Kidney tubule cell (primary cell): Measurements from ENCODE around the gene FER.
"Not testable (repeated sequence)": the region's sequence is repeated elsewhere in the genome, so short reads cannot be mapped to it uniquely, and the experiment has no call there.

Source experiments
- DNase-seq: peaks from one replicate; pipeline ENCODE4 v3.0.0-alpha.2; 2018; ENCODE audit warnings: low spot score

FER gene

GRCh38 chr5:109038209-109038840 lies 290.6 kb downstream of the FER start:
- DNase-seq: peak; percentile 54

GRCh38 chr5:109041317-109041716 lies 293.6 kb downstream of the FER start:
- DNase-seq: no peak

GRCh38 chr5:109045710-109046109 lies 298.0 kb downstream of the FER start:
- DNase-seq: no peak

GRCh38 chr5:109049565-109049964 lies 301.9 kb downstream of the FER start:
- no peak for DNase-seq

GRCh38 chr5:109050321-109050720 lies 302.6 kb downstream of the FER start:
- DNase-seq: not testable (repeated sequence)

GRCh38 chr5:109052216-109052615 lies 304.5 kb downstream of the FER start:
- not testable (repeated sequence) for DNase-seq

GRCh38 chr5:109053995-109054417 lies 306.3 kb downstream of the FER start:
- no peak for DNase-seq

GRCh38 chr5:109060378-109061025 lies 312.8 kb downstream of the FER start:
- DNase-seq: no peak

GRCh38 chr5:109062664-109063063 lies 315.0 kb downstream of the FER start:
- DNase-seq: no peak

GRCh38 chr5:109063223-109063622 lies 315.5 kb downstream of the FER start:
- no peak for DNase-seq

- no peak for DNase-seq
Measured at GRCh38 chr5:109076741-109077140, 329.0 kb downstream of the FER start.

- no peak for DNase-seq
Measured at GRCh38 chr5:109078448-109078847, 330.8 kb downstream of the FER start.

- no peak for DNase-seq
Measured at GRCh38 chr5:109080481-109080880, 332.8 kb downstream of the FER start.

GRCh38 chr5:109080896-109081295 lies 333.2 kb downstream of the FER start:
- no peak for DNase-seq

- no peak for DNase-seq
Measured at GRCh38 chr5:109083937-109084336, 336.2 kb downstream of the FER start.

- no peak for DNase-seq
Measured at GRCh38 chr5:109089191-109089590, 341.5 kb downstream of the FER start.

- DNase-seq: no peak
Measured at GRCh38 chr5:109099081-109099480, 351.4 kb downstream of the FER start.

GRCh38 chr5:109100971-109101370 lies 353.3 kb downstream of the FER start:
- no peak for DNase-seq

GRCh38 chr5:109102096-109102690 lies 354.5 kb downstream of the FER start:
- DNase-seq: no peak

- peak; percentile 75 for DNase-seq
Measured at GRCh38 chr5:109105631-109106267, 358.1 kb downstream of the FER start.

GRCh38 chr5:109111680-109112079 lies 364.0 kb downstream of the FER start:
- no peak for DNase-seq

GRCh38 chr5:109113608-109114007 lies 365.9 kb downstream of the FER start:
- no peak for DNase-seq

GRCh38 chr5:109121225-109121624 lies 373.5 kb downstream of the FER start:
- no peak for DNase-seq
